NCI-H524 treated with DMSO at 0.1 percent for 48 hours (cell line): ENCODE measurements around the gene ETV2.
"Not testable (repeated sequence)": the region's sequence is repeated elsewhere in the genome, so short reads cannot be mapped to it uniquely, and the experiment has no call there.

Experiments used
- DNase-seq: peaks from one replicate; lab custom pipeline; 2025; lab: John Stamatoyannopoulos, UW

Gene ETV2

GRCh38 chr19:35657904-35658700 is 16.6 kb downstream of the ETV2 start:
- no peak for DNase-seq

- no peak for DNase-seq
Measured at GRCh38 chr19:35661995-35662340, 20.4 kb downstream of the ETV2 start.

GRCh38 chr19:35663981-35664380 is 22.4 kb downstream of the ETV2 start:
- no peak for DNase-seq

GRCh38 chr19:35665157-35665556 is 23.6 kb downstream of the ETV2 start:
- no peak for DNase-seq

GRCh38 chr19:35665604-35666003 is 24.1 kb downstream of the ETV2 start:
- DNase-seq: no peak

GRCh38 chr19:35666251-35666913 is 24.8 kb downstream of the ETV2 start, which contains the start of gene UPK1A:
UPK1A (plus strand) TSS chr19:35666517; CDS start chr19:35666813, 296 bp downstream.
- DNase-seq: no peak

- no peak for DNase-seq
Measured at GRCh38 chr19:35669566-35669965, 28.0 kb downstream of the ETV2 start.

GRCh38 chr19:35669974-35670373 is 28.4 kb downstream of the ETV2 start:
- DNase-seq: no peak

GRCh38 chr19:35670686-35671085 is 29.1 kb downstream of the ETV2 start:
- DNase-seq: no peak

GRCh38 chr19:35671818-35672217 is 30.3 kb downstream of the ETV2 start:
- no peak for DNase-seq

- no peak for DNase-seq
Measured at GRCh38 chr19:35673121-35673804, 31.7 kb downstream of the ETV2 start.

GRCh38 chr19:35675589-35676140 is 34.1 kb downstream of the ETV2 start:
- DNase-seq: no peak

- DNase-seq: no peak
Measured at GRCh38 chr19:35689836-35690235, 48.3 kb downstream of the ETV2 start.

GRCh38 chr19:35691106-35691505 is 49.6 kb downstream of the ETV2 start:
- DNase-seq: not testable (repeated sequence)

GRCh38 chr19:35692010-35692409 is 50.5 kb downstream of the ETV2 start:
- no peak for DNase-seq

GRCh38 chr19:35693422-35693821 is 51.9 kb downstream of the ETV2 start:
- no peak for DNase-seq

- peak; percentile 39 for DNase-seq
Measured at GRCh38 chr19:35693835-35694599, 52.5 kb downstream of the ETV2 start.
